ENCODE data around the gene ADCY5.

Gene ADCY5

DNA sequence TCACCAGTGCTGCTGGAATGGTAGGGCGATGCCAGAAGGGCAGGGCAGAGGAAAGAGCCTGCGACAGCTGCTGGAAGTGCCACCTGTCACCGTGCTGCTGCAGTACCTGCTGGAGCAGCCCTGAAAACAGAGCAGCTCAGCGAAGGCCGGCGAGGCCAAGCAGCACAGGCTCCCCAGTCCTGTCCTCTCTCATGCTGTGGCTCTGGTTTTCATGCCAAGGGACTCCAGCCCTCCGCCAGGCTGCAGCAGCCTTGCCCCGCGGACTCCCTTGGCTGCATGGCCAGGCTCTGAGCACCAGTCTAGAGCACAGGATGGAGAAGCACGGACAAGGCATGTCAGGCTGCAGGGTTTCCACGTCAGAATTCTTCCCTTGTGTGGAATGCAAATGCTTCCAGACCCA lies 43.9 kb downstream of the ADCY5 start:
- ATAC-seq (ENCODE audit: insufficient read depth, low read depth), result no peak

DNA sequence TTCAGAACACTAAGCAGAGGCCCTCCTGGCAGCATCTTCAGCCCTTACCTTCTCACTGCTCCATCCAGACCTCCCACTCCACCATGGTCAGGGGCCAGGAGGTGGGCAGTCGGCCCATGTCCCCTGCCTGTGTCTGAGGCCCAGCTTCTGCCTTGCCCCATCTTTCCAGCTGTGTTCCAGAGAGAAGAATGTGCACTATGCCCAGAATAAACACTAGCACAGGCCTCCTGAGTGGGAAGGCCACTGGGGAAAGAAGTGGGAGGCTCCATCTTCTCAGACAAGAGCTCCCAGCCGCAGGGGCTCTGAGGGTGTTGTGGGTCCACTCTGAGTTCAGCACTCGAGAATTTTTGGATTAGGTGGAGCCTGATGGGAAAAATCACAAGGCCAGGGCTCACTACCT lies 44.5 kb downstream of the ADCY5 start:
- Histone ChIP-seq H4K20me1 (ENCODE audit: insufficient read depth, low read length) (no peaks in the 10 kb centered on the region), H3K36me3 (ENCODE audit: insufficient read depth, low read length) (no peaks in the 10 kb centered on the region), H3K79me2 (ENCODE audit: insufficient read depth, low read length) (no peaks in the 10 kb centered on the region), H3K27ac (ENCODE audit: low read length) (no peak overlapping the region), H3K4me1 (ENCODE audit: insufficient read depth, low read length) (no peaks in the 10 kb centered on the region), H3K27me3 (ENCODE audit: insufficient read depth, low read length, poor library complexity) (peaks cover 16% of the 10 kb centered on the region), H3K9me3 (ENCODE audit: insufficient read depth, low read length, severe bottlenecking) (no peaks in the 10 kb centered on the region), H3K9ac (ENCODE audit: low read depth, low read length) (no peak overlapping the region), H2AFZ (ENCODE audit: low read depth, low read length) (no peak overlapping the region), H3K4me2 (ENCODE audit: insufficient read depth, low read length) (no peak overlapping the region), H3K4me3 (ENCODE audit: low read depth in 1 of 2, low read length in 2 of 2) (no peak overlapping the region)
- TF ChIP-seq, protein P1, sequence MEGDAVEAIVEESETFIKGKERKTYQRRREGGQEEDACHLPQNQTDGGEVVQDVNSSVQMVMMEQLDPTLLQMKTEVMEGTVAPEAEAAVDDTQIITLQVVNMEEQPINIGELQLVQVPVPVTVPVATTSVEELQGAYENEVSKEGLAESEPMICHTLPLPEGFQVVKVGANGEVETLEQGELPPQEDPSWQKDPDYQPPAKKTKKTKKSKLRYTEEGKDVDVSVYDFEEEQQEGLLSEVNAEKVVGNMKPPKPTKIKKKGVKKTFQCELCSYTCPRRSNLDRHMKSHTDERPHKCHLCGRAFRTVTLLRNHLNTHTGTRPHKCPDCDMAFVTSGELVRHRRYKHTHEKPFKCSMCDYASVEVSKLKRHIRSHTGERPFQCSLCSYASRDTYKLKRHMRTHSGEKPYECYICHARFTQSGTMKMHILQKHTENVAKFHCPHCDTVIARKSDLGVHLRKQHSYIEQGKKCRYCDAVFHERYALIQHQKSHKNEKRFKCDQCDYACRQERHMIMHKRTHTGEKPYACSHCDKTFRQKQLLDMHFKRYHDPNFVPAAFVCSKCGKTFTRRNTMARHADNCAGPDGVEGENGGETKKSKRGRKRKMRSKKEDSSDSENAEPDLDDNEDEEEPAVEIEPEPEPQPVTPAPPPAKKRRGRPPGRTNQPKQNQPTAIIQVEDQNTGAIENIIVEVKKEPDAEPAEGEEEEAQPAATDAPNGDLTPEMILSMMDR (IDR thresholded peaks at IDR 0.05; ENCODE audit: borderline replicate concordance, extremely low read depth, low read length, poor library complexity, severe bottlenecking), result no peak
- TF ChIP-seq EZH2 (IDR thresholded peaks at IDR 0.05; ENCODE audit: borderline replicate concordance, low read depth, low read length, severe bottlenecking), result no peak
- DNase-seq, result no peak
- ATAC-seq (ENCODE audit: insufficient read depth, low read depth), result no peak

More for the DNA sequence above, 43.9 kb downstream of the ADCY5 start:
- H3K79me2 ChIP-seq (ENCODE audit: insufficient read depth, low read length), result no peaks in the 10 kb centered on the region
- no peak overlapping the region for H3K9ac ChIP-seq (ENCODE audit: low read depth, low read length)
- no peak overlapping the region for H3K4me3 ChIP-seq (ENCODE audit: low read depth in 1 of 2, low read length in 2 of 2)
- DNase-seq, result no peak
- H3K36me3 ChIP-seq (ENCODE audit: insufficient read depth, low read length), result no peaks in the 10 kb centered on the region
- no peaks in the 10 kb centered on the region for H3K9me3 ChIP-seq (ENCODE audit: insufficient read depth, low read length, severe bottlenecking)
- no peak overlapping the region for H3K4me2 ChIP-seq (ENCODE audit: insufficient read depth, low read length)
- H2AFZ ChIP-seq (ENCODE audit: low read depth, low read length), result no peak overlapping the region
- no peak overlapping the region for H3K27ac ChIP-seq (ENCODE audit: low read length)
- H4K20me1 ChIP-seq (ENCODE audit: insufficient read depth, low read length), result no peaks in the 10 kb centered on the region
- H3K27me3 ChIP-seq (ENCODE audit: insufficient read depth, low read length, poor library complexity), result peaks cover 10% of the 10 kb centered on the region
- H3K4me1 ChIP-seq (ENCODE audit: insufficient read depth, low read length), result no peaks in the 10 kb centered on the region
- no peak for TF ChIP-seq EZH2 (IDR thresholded peaks at IDR 0.05; ENCODE audit: borderline replicate concordance, low read depth, low read length, severe bottlenecking)
- TF ChIP-seq, protein P1 (IDR thresholded peaks at IDR 0.05; ENCODE audit: borderline replicate concordance, extremely low read depth, low read length, poor library complexity, severe bottlenecking), result no peak

DNA sequence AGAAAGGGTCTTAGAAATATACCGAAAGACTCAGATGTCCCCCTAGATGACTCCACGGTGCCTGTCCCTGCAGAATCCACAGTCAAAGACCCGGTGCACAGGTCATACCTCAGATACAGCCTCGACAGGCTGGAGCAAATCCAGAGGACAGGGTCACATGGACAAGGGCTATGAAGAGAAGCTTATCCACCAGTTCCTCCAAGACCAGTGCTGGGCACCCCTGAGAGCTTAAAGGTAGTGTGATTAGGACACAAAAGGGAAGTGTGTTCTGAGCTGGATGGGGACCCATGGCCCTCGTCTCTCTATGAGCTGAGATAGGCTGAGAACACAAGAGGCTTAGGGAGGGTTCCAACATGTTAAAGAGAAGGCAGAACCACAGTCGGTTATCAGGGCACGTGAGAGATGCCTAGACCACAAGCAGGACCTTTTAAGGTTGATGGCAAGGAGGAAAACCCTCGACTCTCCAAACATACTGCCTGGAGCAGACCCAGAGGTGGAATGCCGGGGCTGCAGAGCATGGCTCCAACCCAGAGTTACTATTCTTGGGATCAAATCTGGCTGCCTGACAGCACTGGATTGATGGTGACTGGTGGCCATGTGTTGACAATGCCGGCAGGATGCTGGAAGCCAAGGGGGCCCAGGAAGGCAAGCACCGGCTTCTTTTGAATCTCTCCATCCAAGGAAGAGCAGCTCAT lies 46.9 kb downstream of the ADCY5 start:
- no peak overlapping the region for H2AFZ ChIP-seq (ENCODE audit: low read depth, low read length)
- ATAC-seq (ENCODE audit: insufficient read depth, low read depth), result no peak
- H4K20me1 ChIP-seq (ENCODE audit: insufficient read depth, low read length), result peaks cover 3% of the 10 kb centered on the region; the same call in 1 of the 2 replicates
- no peak overlapping the region for H3K9ac ChIP-seq (ENCODE audit: low read depth, low read length)
- no peak overlapping the region for H3K27ac ChIP-seq (ENCODE audit: low read length)
- DNase-seq, result no peak
- H3K4me3 ChIP-seq (ENCODE audit: low read depth in 1 of 2, low read length in 2 of 2), result no peak overlapping the region
- no peaks in the 10 kb centered on the region for H3K4me1 ChIP-seq (ENCODE audit: insufficient read depth, low read length)
- TF ChIP-seq EZH2 (IDR thresholded peaks at IDR 0.05; ENCODE audit: borderline replicate concordance, low read depth, low read length, severe bottlenecking), result no peak
- TF ChIP-seq, protein P1 (IDR thresholded peaks at IDR 0.05; ENCODE audit: borderline replicate concordance, extremely low read depth, low read length, poor library complexity, severe bottlenecking), result no peak
- no peaks in the 10 kb centered on the region for H3K9me3 ChIP-seq (ENCODE audit: insufficient read depth, low read length, severe bottlenecking)
- no peaks in the 10 kb centered on the region for H3K36me3 ChIP-seq (ENCODE audit: insufficient read depth, low read length)
- no peaks in the 10 kb centered on the region for H3K79me2 ChIP-seq (ENCODE audit: insufficient read depth, low read length)
- no peak overlapping the region for H3K4me2 ChIP-seq (ENCODE audit: insufficient read depth, low read length)
- H3K27me3 ChIP-seq (ENCODE audit: insufficient read depth, low read length, poor library complexity), result peaks cover 30% of the 10 kb centered on the region
